ENCODE measurements around the gene CCDC183. TPM values are rescaled to one million over a fixed set of nuclear protein-coding genes. Genes with fewer than 3 reads are reported as not detected.
"Not testable (repeated sequence)": the region's sequence is repeated elsewhere in the genome, so short reads cannot be mapped to it uniquely, and the experiment has no call there.

The CCDC183 gene
- polyA plus RNA-seq, 2 donors = 0.32 to 1.1 TPM

DNA sequence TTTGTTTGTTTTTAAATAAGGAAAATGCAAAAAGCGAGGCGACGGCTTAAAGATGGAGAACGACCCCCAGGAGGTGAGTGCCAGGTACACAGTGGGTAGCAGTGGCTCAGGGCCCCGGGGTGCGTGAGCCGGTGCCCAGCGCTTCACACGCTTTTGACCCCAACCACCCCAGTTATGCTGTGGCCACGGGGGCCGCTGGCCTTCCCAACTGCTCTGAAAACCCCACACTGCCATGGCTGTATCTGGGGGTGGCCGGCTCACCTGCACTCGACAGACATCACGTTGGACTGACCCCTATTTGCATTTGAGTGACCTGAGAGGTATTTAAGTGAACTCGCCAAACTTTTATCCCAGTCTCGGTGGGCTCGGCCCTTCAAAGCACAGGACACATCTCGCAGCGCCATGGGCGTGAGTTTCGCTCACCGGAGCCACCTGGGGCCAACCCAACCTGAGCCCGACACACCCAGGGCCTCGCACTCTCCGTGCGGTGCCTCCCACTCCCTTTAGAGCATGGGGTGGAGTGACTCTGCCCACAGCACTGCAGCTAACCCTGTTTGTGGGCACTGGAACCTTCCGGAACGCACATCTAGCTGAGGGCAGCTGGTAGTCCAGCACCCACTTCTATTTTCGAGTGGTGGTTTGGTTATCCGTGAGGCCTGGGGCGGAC lies 32.5 kb downstream of the CCDC183 start:
- Histone ChIP-seq H3K4me1 (ENCODE audit: control insufficient read depth in 2 of 2, insufficient read depth in 2 of 2, low read length in 1 of 2) (no peaks in the 10 kb centered on the region), H3K36me3 (ENCODE audit: control insufficient read depth in 2 of 2, insufficient read depth in 2 of 2, low read length in 1 of 2) (peaks cover 19 to 65% of the 10 kb centered on the region in 2 donors), H3K27ac (ENCODE audit: low read depth in 2 of 2, low read length in 1 of 2) (no peak overlapping the region), H3K9me3 (ENCODE audit: control insufficient read depth in 2 of 2, insufficient read depth in 1 of 2, low read depth in 1 of 2, low read length in 1 of 2) (no peaks in the 10 kb centered on the region), H3K4me3 (ENCODE audit: low read depth in 1 of 2, low read length in 2 of 2) (no peak overlapping the region), H3K27me3 (ENCODE audit: control insufficient read depth in 1 of 2, insufficient read depth in 2 of 2, low read length in 2 of 2) (no peaks in the 10 kb centered on the region)
- WGBS, 2 donors = 92 to 95% methylated on average over 31 of the region's 31 CpGs

DNA sequence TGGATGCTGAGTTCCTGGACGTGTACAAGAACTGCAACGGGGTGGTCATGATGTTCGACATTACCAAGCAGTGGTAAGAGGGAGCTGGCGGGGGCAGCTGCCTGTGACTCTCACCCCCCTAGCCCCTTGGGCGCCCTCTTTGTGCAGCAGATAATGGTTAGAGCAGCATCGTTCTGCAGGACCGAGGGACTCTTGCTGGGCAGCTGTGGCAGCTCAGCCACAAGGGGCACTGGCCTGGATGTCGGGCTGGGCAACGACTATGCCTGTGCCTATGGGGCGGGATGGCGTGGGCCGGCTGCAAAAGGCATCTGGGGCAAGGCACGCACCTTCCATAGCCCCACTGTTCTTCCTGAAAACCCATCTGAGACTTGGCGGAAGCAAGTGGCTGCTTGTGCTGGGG lies 33.3 kb downstream of the CCDC183 start:
- Histone ChIP-seq H3K4me3 (ENCODE audit: low read depth in 1 of 2, low read length in 2 of 2) (no peak overlapping the region), H3K4me1 (ENCODE audit: control insufficient read depth in 2 of 2, insufficient read depth in 2 of 2, low read length in 1 of 2) (no peaks in the 10 kb centered on the region), H3K27me3 (ENCODE audit: control insufficient read depth in 1 of 2, insufficient read depth in 2 of 2, low read length in 2 of 2) (no peaks in the 10 kb centered on the region), H3K36me3 (ENCODE audit: control insufficient read depth in 2 of 2, insufficient read depth in 2 of 2, low read length in 1 of 2) (peaks cover 18 to 65% of the 10 kb centered on the region in 2 donors), H3K9me3 (ENCODE audit: control insufficient read depth in 2 of 2, insufficient read depth in 1 of 2, low read depth in 1 of 2, low read length in 1 of 2) (no peaks in the 10 kb centered on the region), H3K27ac (ENCODE audit: low read depth in 2 of 2, low read length in 1 of 2) (no peak overlapping the region)
- 94% methylated on average over 14 of the region's 14 CpGs for WGBS, 2 donors

DNA sequence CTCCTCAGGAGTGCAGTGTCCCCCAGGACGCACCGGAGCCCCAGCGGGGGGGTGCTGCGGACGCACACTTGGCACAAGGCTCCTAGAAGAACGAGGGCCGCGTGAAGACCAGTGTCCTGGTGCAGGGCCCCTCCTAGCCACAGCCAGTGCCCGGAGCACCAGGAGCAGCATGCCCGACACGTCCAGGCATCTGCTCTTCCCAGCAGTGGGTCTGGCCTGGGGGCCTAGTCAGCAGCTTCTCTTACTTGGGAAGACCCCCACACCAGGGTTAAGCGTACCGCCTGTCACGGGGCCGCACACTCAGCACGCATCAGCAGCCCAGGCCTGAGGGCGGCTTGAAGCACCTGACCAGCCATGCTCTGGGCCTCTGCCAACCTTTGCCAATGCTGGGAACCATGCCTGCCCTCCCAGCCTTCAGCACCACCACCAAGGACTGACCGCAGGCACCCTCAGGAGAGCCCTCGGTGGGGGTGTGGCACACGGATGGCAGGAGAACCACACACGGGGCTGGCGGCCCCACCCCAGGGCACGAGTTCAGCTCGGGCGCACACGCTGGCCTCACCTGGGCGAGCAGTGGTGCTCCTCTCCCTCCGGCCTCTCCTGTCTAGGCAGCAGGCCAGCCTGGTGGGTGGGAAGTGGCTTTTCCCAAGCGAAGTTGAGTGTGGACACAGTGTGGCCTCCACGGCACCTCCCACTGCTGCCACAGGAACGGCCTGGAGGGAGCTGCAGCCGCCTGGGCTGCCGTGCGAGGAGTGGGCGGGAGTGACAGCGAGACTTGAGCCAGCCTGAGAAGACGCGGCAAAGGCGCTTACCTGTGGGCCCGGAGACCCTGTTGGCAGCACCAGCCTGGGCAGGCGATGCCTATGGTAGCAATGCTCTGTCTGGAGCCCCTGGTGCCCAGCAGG lies 34.1 kb downstream of the CCDC183 start:
- H3K9me3 ChIP-seq (ENCODE audit: control insufficient read depth in 2 of 2, insufficient read depth in 1 of 2, low read depth in 1 of 2, low read length in 1 of 2) = no peaks in the 10 kb centered on the region
- H3K4me3 ChIP-seq (ENCODE audit: low read depth in 1 of 2, low read length in 2 of 2) = no peak overlapping the region
- WGBS, 2 donors = 90 to 91% methylated on average over 41 of the region's 41 CpGs
- H3K4me1 ChIP-seq (ENCODE audit: control insufficient read depth in 2 of 2, insufficient read depth in 2 of 2, low read length in 1 of 2) = no peaks in the 10 kb centered on the region
- peaks cover 10 to 60% of the 10 kb centered on the region in 2 donors for H3K36me3 ChIP-seq (ENCODE audit: control insufficient read depth in 2 of 2, insufficient read depth in 2 of 2, low read length in 1 of 2)
- H3K27me3 ChIP-seq (ENCODE audit: control insufficient read depth in 1 of 2, insufficient read depth in 2 of 2, low read length in 2 of 2) = no peaks in the 10 kb centered on the region
- no peak overlapping the region for H3K27ac ChIP-seq (ENCODE audit: low read depth in 2 of 2, low read length in 1 of 2)

DNA sequence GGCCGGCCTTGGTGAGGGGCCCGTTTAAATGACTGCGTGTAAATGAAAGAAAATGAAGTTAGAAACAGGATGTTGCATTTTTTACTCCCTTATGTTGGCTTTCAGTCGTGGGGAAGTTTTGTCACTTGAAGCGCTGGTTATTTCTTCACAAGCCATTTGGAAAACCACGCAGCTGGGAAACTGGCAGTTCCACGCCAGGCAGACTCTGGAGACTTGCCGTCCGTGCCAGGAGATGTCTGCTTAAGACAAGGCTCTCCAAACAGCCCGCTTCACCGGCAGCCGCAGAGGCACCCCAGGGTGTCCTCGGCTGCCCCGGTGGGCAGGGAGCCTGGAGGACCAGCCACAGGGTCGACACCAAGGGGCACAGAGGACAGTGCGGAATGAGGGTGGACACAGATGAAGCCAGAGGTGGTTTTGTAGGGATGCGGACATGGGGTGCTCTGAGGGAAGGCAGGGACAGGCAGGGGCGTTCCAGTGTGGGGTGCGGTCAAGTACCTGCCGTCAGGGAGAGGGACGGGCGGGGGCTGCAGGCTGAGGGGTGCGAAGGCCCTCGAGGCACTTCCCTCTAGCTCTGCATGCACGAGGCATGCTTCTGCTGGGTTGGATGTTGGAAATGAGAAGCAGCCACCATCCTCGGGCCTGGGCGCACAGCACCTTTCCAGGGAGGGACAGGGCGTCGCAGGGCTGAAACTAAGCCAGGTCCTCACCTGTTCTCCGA lies 35.0 kb downstream of the CCDC183 start:
- H3K4me3 ChIP-seq (ENCODE audit: low read depth in 1 of 2, low read length in 2 of 2) = no peak overlapping the region
- no peaks in the 10 kb centered on the region for H3K9me3 ChIP-seq (ENCODE audit: control insufficient read depth in 2 of 2, insufficient read depth in 1 of 2, low read depth in 1 of 2, low read length in 1 of 2)
- H3K36me3 ChIP-seq (ENCODE audit: control insufficient read depth in 2 of 2, insufficient read depth in 2 of 2, low read length in 1 of 2) = peaks cover 9 to 60% of the 10 kb centered on the region in 2 donors
- no peaks in the 10 kb centered on the region for H3K27me3 ChIP-seq (ENCODE audit: control insufficient read depth in 1 of 2, insufficient read depth in 2 of 2, low read length in 2 of 2)
- WGBS, 2 donors = 91 to 92% methylated on average over 29 to 30 of the region's 30 CpGs
- H3K27ac ChIP-seq (ENCODE audit: low read depth in 2 of 2, low read length in 1 of 2) = no peak overlapping the region
- H3K4me1 ChIP-seq (ENCODE audit: control insufficient read depth in 2 of 2, insufficient read depth in 2 of 2, low read length in 1 of 2) = no peaks in the 10 kb centered on the region

DNA sequence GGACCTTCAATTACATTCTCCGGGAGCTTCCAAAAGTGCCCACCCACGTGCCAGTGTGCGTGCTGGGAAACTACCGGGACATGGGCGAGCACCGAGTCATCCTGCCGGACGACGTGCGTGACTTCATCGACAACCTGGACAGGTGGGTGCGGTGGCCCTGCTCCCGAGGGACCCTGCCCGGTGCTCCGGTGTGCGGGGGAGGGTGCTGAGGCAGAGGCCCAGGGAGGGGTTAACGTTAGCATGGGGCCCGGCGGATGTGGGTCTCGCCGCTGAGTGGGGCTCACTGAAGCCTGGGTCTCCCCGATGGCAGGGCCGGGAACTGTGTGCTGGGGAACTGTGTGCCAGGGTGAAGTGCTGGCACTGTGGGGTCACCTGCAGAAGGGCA lies 35.6 kb downstream of the CCDC183 start:
- Histone ChIP-seq H3K4me1 (ENCODE audit: control insufficient read depth in 2 of 2, insufficient read depth in 2 of 2, low read length in 1 of 2) (no peaks in the 10 kb centered on the region), H3K27ac (ENCODE audit: low read depth in 2 of 2, low read length in 1 of 2) (no peak overlapping the region), H3K36me3 (ENCODE audit: control insufficient read depth in 2 of 2, insufficient read depth in 2 of 2, low read length in 1 of 2) (peaks cover 8 to 61% of the 10 kb centered on the region in 2 donors), H3K9me3 (ENCODE audit: control insufficient read depth in 2 of 2, insufficient read depth in 1 of 2, low read depth in 1 of 2, low read length in 1 of 2) (no peaks in the 10 kb centered on the region), H3K4me3 (ENCODE audit: low read depth in 1 of 2, low read length in 2 of 2) (no peak overlapping the region), H3K27me3 (ENCODE audit: control insufficient read depth in 1 of 2, insufficient read depth in 2 of 2, low read length in 2 of 2) (no peaks in the 10 kb centered on the region)
- WGBS, 2 donors = 91 to 92% methylated on average over 23 of the region's 23 CpGs

DNA sequence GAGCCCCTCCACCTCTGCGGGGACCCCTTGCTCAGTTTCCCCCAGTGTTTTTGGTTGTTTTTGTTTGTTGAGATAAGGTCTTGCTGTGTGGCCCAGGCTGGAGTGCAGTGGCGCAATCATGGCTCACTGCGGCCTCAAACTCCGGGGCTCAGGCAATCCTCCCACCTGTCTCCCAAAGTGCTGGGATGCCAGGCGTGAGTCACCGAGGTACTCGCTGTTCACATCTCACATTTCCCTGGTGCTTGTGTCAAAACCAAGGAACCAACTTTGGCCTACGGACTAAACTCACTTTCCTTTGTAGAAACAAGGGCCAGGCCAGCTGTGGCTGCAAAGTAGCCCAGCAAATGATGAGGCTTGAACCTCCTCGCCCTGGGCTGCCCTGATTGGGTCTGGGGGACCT lies 36.4 kb downstream of the CCDC183 start:
- H3K36me3 ChIP-seq (ENCODE audit: control insufficient read depth in 2 of 2, insufficient read depth in 2 of 2, low read length in 1 of 2) = peaks cover 8 to 53% of the 10 kb centered on the region in 2 donors
- H3K4me3 ChIP-seq (ENCODE audit: low read depth in 1 of 2, low read length in 2 of 2) = no peak overlapping the region
- WGBS, 2 donors = 91 to 93% methylated on average over 9 of the region's 9 CpGs

DNA sequence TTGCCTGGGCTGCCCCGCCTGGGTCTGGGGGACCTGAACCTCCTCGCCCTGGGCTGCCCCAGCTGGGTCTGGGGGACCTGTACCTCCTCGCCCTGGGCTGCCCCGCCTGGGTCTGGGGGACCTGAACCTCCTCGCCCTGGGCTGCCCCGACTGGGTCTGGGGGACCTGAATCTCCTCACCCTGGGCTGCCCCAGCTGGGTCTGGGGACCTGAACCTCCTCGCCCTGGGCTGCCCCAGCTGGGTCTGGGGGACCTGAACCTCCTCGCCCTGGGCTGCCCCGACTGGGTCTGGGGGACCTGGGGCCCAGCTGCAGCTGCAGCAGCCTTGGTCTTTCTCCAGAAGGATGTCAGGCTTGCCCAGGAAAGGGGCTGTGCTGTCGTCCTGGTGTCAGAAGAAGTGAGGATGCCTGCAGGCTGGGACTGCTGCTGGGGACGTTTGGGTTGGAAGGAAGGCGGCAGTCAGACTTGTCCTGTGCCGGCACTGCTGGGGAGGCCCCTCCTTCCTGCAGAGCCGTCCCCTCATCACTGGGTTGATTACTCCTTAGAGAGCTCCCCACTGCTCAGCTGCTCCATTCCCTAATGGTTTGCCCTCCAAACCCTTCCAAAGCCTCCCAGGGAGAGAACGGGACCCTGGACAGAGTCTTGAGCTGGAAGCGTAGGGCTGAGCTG lies 37.4 kb downstream of the CCDC183 start:
- H3K4me1 ChIP-seq (ENCODE audit: control insufficient read depth in 2 of 2, insufficient read depth in 2 of 2, low read length in 1 of 2); H3K27me3 ChIP-seq (ENCODE audit: control insufficient read depth in 1 of 2, insufficient read depth in 2 of 2, low read length in 2 of 2); H3K27ac ChIP-seq (ENCODE audit: low read depth in 2 of 2, low read length in 1 of 2); H3K9me3 ChIP-seq (ENCODE audit: control insufficient read depth in 2 of 2, insufficient read depth in 1 of 2, low read depth in 1 of 2, low read length in 1 of 2); H3K4me3 ChIP-seq (ENCODE audit: low read depth in 1 of 2, low read length in 2 of 2): not testable (repeated sequence)
- peaks cover 8 to 51% of the 10 kb centered on the region in 2 donors for H3K36me3 ChIP-seq (ENCODE audit: control insufficient read depth in 2 of 2, insufficient read depth in 2 of 2, low read length in 1 of 2)
- 83 to 86% methylated on average over 15 to 16 of the region's 16 CpGs for WGBS, 2 donors

More for the DNA sequence above, 36.4 kb downstream of the CCDC183 start:
- H3K4me1 ChIP-seq (ENCODE audit: control insufficient read depth in 2 of 2, insufficient read depth in 2 of 2, low read length in 1 of 2) = no peaks in the 10 kb centered on the region
- no peak overlapping the region for H3K27ac ChIP-seq (ENCODE audit: low read depth in 2 of 2, low read length in 1 of 2)
- no peaks in the 10 kb centered on the region for H3K9me3 ChIP-seq (ENCODE audit: control insufficient read depth in 2 of 2, insufficient read depth in 1 of 2, low read depth in 1 of 2, low read length in 1 of 2)
- H3K27me3 ChIP-seq (ENCODE audit: control insufficient read depth in 1 of 2, insufficient read depth in 2 of 2, low read length in 2 of 2) = no peaks in the 10 kb centered on the region

DNA sequence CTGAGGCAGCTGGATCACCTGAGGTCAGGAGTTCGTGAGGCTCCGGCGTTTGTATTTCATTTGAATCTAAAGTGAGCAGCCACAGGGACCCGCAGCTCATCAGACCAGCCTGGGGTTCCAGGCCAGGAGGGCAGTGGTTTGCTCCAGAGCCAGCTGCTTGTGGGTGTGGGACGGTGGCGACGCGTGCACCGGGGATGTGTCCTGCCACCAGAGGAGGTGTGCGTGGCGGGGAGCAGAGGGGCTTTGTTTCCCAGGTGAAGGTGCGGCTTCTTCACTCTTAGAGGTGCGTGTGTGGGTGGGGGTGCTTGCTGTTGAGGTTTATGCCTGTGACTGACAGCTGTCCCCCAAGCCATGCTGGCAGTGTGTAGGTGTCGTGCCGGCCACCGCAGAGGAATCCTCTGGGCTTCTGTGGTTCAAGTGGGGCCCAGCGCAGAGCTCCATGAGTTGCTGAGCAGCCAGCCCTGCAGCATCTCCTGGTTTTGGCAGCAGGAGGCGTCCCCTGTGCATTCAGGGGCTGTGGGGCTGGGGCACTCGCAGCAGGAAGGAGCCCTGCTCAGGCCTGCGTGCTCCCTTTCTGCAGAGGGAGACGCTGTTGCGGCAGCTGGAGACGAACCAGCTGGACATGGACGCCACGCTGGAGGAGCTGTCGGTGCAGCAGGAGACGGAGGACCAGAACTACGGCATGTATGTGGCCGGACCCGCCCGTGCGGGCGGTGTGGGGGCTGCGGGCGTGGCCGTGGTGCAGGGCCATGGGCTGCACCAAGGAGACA lies 39.2 kb downstream of the CCDC183 start:
- Histone ChIP-seq H3K36me3 (ENCODE audit: control insufficient read depth in 2 of 2, insufficient read depth in 2 of 2, low read length in 1 of 2) (peaks cover 0 to 45% of the 10 kb centered on the region in 2 donors), H3K27me3 (ENCODE audit: control insufficient read depth in 1 of 2, insufficient read depth in 2 of 2, low read length in 2 of 2) (no peaks in the 10 kb centered on the region), H3K4me3 (ENCODE audit: low read depth in 1 of 2, low read length in 2 of 2) (no peak overlapping the region), H3K4me1 (ENCODE audit: control insufficient read depth in 2 of 2, insufficient read depth in 2 of 2, low read length in 1 of 2) (no peaks in the 10 kb centered on the region), H3K9me3 (ENCODE audit: control insufficient read depth in 2 of 2, insufficient read depth in 1 of 2, low read depth in 1 of 2, low read length in 1 of 2) (no peaks in the 10 kb centered on the region), H3K27ac (ENCODE audit: low read depth in 2 of 2, low read length in 1 of 2) (no peak overlapping the region)
- 91 to 92% methylated on average over 36 of the region's 36 CpGs for WGBS, 2 donors
